Body of pancreas (tissue), 4 donors: ENCODE data around the gene ZFP36L1.

Experiments used
- CTCF ChIP-seq, 7 experiments: fragments of 450-650 bp in 4 of 7; fragments of 200-600 bp in 3 of 7; sonication (generic) in 3 of 7; IDR thresholded peaks; one replicate each; pipeline ENCODE4 v1.5.1; 2016 to 2019; ENCODE audit warnings: antibody characterized with exemption in 7 of 7
- POLR2A ChIP-seq, 3 donors: fragments of 450-650 bp; IDR thresholded peaks; one replicate each; pipeline ENCODE4 v1.6.1; 2016; ENCODE audit warnings: antibody characterized with exemption in 3 of 3, mild to moderate bottlenecking in 2 of 3

DNA sequence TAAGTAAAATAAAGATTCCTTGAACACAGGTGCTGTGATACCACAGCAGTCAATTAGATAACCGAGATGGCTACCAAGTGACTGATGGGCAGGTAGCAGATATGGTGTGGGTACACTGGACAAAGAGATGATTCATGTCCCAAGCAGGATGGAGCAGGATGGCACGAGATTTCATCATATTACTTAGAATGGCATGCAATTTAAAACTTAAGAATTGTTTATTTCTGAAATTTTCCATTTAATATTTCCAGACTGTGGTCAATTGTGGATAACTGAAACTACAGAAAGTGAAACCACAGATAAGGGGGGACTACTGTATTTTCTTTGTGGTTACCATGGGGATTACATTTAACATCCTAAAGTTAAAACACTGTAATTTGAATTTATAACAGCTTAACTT lies 7.5 kb upstream of the ZFP36L1 start:
- TF ChIP-seq CTCF (IDR thresholded peaks at IDR 0.05), result no peak
- TF ChIP-seq POLR2A (IDR thresholded peaks at IDR 0.05), result no peak
